Fibroblast of lung (primary cell): Measurements from ENCODE around the gene PNMA6E.

ENCODE experiments used
- CTCF ChIP-seq, 2 donors: IDR thresholded peaks in 1 of 2; conservative IDR thresholded peaks in 1 of 2; 1 replicate in 1 of 2; 2 replicates in 1 of 2; pipeline ENCODE4 v1.5.1; 2011 to 2012; ENCODE audit warnings: low read length in 2 of 2, control low read depth in 1 of 2, inconsistent platforms in 1 of 2, low read depth in 1 of 2, mild to moderate bottlenecking in 1 of 2
- EZH2 ChIP-seq: IDR thresholded peaks from 2 replicates; pipeline ENCODE4 v1.5.1; 2012; ENCODE audit warnings: low read length, control low read depth, mild to moderate bottlenecking; ENCODE audit errors: missing control alignments

- TF ChIP-seq CTCF (conservative IDR thresholded peaks at IDR 0.05 in 1 of 2, IDR thresholded peaks at IDR 0.05 in 1 of 2; ENCODE audit: low read depth in 1 of 2, low read length in 2 of 2) (no peak), EZH2 (no peak)
These were observed 48.4 kb upstream of the PNMA6E start for GRCh38 chrX:153449368-153450113.
